Measurements from ENCODE around the gene ATP8B4. TPM values are rescaled to one million over a fixed set of nuclear protein-coding genes. Genes with fewer than 3 reads are reported as not detected.

ATP8B4 gene
- total RNA-seq, 2 donors from 2014 or later: 16.8 to 16.9 TPM

DNA sequence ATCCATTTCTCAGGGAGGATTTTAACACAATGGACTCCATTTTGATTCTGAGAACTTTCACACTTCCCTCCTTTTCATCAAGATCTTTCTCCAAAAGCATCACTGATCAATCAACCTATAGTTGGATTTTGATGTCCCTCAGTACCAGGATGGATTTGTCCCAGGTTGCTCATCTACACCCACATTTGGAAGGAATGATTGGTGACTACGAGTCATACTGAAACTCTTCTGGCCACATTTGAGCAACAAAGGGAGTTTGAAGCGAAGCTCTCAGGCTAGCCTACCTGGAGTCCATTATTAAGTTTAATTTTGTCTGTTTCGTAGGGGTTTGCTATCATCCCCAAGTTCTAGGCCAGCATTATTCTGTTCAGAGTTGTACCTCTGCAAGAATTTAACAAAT, 31.3 kb upstream of the ATP8B4 start:
- no peak for ATAC-seq (ENCODE audit: insufficient number of reproducible peaks, low FRiP score, low read depth)

DNA sequence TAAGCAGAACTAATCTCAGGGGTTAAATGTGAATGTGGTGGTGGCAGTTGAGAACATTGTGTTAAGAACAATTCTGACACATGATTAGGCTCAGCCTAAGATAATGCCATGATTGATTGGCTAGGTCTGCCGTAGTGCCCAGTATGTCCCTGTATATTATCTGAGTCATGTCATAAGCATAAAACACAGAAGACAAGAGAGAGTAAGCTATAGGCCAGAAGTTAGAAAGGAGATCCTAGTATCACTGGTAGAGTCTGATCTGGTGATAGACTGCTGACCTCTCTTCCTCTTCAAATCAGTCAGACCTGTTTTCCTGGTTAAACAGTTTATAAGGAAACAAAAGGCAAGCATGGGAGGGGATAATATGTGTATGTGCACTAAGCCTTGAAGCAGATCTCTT, 30.1 kb upstream of the ATP8B4 start:
- TF ChIP-seq, protein P1, sequence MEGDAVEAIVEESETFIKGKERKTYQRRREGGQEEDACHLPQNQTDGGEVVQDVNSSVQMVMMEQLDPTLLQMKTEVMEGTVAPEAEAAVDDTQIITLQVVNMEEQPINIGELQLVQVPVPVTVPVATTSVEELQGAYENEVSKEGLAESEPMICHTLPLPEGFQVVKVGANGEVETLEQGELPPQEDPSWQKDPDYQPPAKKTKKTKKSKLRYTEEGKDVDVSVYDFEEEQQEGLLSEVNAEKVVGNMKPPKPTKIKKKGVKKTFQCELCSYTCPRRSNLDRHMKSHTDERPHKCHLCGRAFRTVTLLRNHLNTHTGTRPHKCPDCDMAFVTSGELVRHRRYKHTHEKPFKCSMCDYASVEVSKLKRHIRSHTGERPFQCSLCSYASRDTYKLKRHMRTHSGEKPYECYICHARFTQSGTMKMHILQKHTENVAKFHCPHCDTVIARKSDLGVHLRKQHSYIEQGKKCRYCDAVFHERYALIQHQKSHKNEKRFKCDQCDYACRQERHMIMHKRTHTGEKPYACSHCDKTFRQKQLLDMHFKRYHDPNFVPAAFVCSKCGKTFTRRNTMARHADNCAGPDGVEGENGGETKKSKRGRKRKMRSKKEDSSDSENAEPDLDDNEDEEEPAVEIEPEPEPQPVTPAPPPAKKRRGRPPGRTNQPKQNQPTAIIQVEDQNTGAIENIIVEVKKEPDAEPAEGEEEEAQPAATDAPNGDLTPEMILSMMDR (IDR thresholded peaks at IDR 0.05): no peak
- ATAC-seq (ENCODE audit: insufficient number of reproducible peaks, low FRiP score, low read depth): no peak
- no peak for DNase-seq (ENCODE audit: low spot score)

More for the DNA sequence above, 31.3 kb upstream of the ATP8B4 start:
- H3K27ac ChIP-seq: no peak overlapping the region
- no peaks in the 10 kb centered on the region for H3K9me3 ChIP-seq
- no peaks in the 10 kb centered on the region for H3K27me3 ChIP-seq (replicated peaks; ENCODE audit: insufficient read depth)
- TF ChIP-seq, protein P1 (IDR thresholded peaks at IDR 0.05): no peak
- H3K36me3 ChIP-seq: no peaks in the 10 kb centered on the region
- no peak overlapping the region for H3K4me3 ChIP-seq
- H3K4me1 ChIP-seq (ENCODE audit: control insufficient read depth in 1 of 2, low read depth in 2 of 2): no peaks in the 10 kb centered on the region
- DNase-seq (ENCODE audit: low spot score): no peak

GRCh38 chr15:50148362-50148963, 29.4 kb upstream of the ATP8B4 start:
- Histone ChIP-seq H3K27me3 (replicated peaks; ENCODE audit: insufficient read depth) (no peaks in the 10 kb centered on the region), H3K36me3 (no peaks in the 10 kb centered on the region), H3K27ac (no peak overlapping the region), H3K4me3 (no peak overlapping the region), H3K4me1 (ENCODE audit: control insufficient read depth in 1 of 2, low read depth in 2 of 2) (no peaks in the 10 kb centered on the region), H3K9me3 (no peaks in the 10 kb centered on the region)
- TF ChIP-seq, protein P1 (IDR thresholded peaks at IDR 0.05): no peak
- ATAC-seq (ENCODE audit: insufficient number of reproducible peaks, low FRiP score, low read depth) (no peak), DNase-seq (ENCODE audit: low spot score) (no peak)

More for the DNA sequence above, 30.1 kb upstream of the ATP8B4 start:
- Histone ChIP-seq H3K4me3 (no peak overlapping the region), H3K27ac (no peak overlapping the region), H3K27me3 (replicated peaks; ENCODE audit: insufficient read depth) (no peaks in the 10 kb centered on the region), H3K36me3 (no peaks in the 10 kb centered on the region), H3K9me3 (no peaks in the 10 kb centered on the region), H3K4me1 (ENCODE audit: control insufficient read depth in 1 of 2, low read depth in 2 of 2) (no peaks in the 10 kb centered on the region)

DNA sequence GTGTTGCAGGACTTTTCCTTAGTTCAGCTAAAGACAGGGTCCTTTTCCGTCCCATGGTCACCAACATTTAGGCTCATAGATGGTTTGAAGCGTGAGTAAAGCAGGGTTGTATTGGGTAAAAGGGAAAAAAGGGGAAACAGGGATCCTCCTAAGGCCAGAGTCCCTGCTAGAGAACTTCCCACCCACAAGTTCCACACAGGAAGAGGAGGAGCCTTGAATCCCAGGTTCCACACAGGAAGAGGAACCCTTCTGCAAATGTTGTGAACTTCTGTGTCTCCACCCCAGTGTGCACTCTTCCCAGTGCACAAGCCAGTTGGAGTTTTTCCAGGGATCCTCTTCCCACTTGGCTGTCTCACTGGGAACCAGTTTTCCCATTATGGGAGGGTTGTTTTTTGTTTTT, 27.6 kb upstream of the ATP8B4 start:
- H3K4me1 ChIP-seq (ENCODE audit: control insufficient read depth in 1 of 2, low read depth in 2 of 2): no peaks in the 10 kb centered on the region
- TF ChIP-seq, protein P1 (IDR thresholded peaks at IDR 0.05): no peak
- no peaks in the 10 kb centered on the region for H3K9me3 ChIP-seq
- no peak overlapping the region for H3K4me3 ChIP-seq
- H3K36me3 ChIP-seq: no peaks in the 10 kb centered on the region
- H3K27me3 ChIP-seq (replicated peaks; ENCODE audit: insufficient read depth): no peaks in the 10 kb centered on the region
- H3K27ac ChIP-seq: no peak overlapping the region
- DNase-seq (ENCODE audit: low spot score): no peak
- no peak for ATAC-seq (ENCODE audit: insufficient number of reproducible peaks, low FRiP score, low read depth)

DNA sequence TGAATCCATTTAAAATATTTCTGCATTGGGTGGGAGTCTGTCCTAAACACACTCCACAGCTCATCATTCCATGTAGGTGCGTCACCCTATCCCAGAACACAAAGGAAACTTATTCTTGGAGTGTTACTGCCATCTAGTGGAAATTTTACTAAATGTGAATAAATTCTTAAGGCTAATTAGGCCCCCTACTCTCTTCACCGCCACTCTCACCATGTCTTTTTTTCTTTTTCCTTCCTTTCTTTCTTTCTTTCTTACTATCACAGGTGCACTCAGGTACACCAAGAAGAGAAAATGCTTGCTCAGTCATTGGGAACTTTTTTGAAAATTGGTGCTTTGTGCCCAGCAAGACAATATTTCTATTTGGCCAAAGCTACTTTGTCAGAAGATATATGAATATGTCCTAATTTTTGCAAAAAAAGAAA, 26.4 kb upstream of the ATP8B4 start:
- DNase-seq (ENCODE audit: low spot score) (no peak), ATAC-seq (ENCODE audit: insufficient number of reproducible peaks, low FRiP score, low read depth) (peak; percentile 53)
- TF ChIP-seq, protein P1 (IDR thresholded peaks at IDR 0.05): peak; percentile 60
- Histone ChIP-seq H3K9me3 (no peaks in the 10 kb centered on the region), H3K27ac (no peak overlapping the region), H3K4me3 (no peak overlapping the region), H3K27me3 (replicated peaks; ENCODE audit: insufficient read depth) (no peaks in the 10 kb centered on the region), H3K4me1 (ENCODE audit: control insufficient read depth in 1 of 2, low read depth in 2 of 2) (no peaks in the 10 kb centered on the region), H3K36me3 (no peaks in the 10 kb centered on the region)
